IMR-90 (cell line): ENCODE results near the gene CTSH. TPM values are rescaled to one million over a fixed set of nuclear protein-coding genes. Genes with fewer than 3 reads are reported as not detected.
A peak's percentile ranks its signal among the peaks of the same experiment; 100 is the strongest.

Experiments used
- ATAC-seq: fragments of 200-7000 bp; cut with Tn5 transposase; 2 replicates; pipeline ENCODE4 v1.9.1; 2020; ENCODE audit warnings: low read depth, mild to moderate bottlenecking, moderate library complexity
- BruUV-seq: library from RNA; stranded (reverse); fragments of 400-500 nt; replicated peaks from 2 replicates; lab custom pipeline; 2021; lab: Mats Ljungman, UMichigan
- CTCF ChIA-PET: fragments of 300-600 bp; formaldehyde crosslinking; extraction: SDS; loops from one replicate; lab custom pipeline; 2021; ENCODE audit warnings: antibody characterized with exemption; lab: Yijun Ruan, JAX
- POLR2A ChIA-PET: fragments of 300-600 bp; sonication (Branson Sonifier 250); formaldehyde crosslinking; loops from one replicate; lab custom pipeline; 2022; ENCODE audit warnings: antibody characterized with exemption; ENCODE audit not compliant: unreplicated experiment; lab: Charles Lee
- DNase-seq: peaks from one replicate; pipeline ENCODE4 v3.0.0; 2013
- H2AFZ ChIP-seq: replicated peaks from 2 replicates; pipeline ENCODE3; 2013; ENCODE audit warnings: low read length, mild to moderate bottlenecking; ENCODE audit not compliant: poor library complexity
- H2AK5ac ChIP-seq: 2 replicates; pipeline ENCODE4 v1.6.1; 2013; ENCODE audit warnings: low read depth, low read length, inconsistent platforms
- H2AK9ac ChIP-seq: replicated peaks from 2 replicates; pipeline ENCODE3; 2013; ENCODE audit warnings: mild to moderate bottlenecking, low read depth, low read length, moderate library complexity; ENCODE audit not compliant: poor library complexity
- H2BK120ac ChIP-seq: 2 replicates; pipeline ENCODE4 v1.6.1; 2013; ENCODE audit warnings: low read depth, low read length, inconsistent platforms
- H2BK15ac ChIP-seq: 3 replicates; pipeline ENCODE4 v1.6.1; 2013; ENCODE audit warnings: low read depth, low read length, inconsistent platforms
- H2BK20ac ChIP-seq: 2 replicates; pipeline ENCODE4 v1.6.1; 2013; ENCODE audit warnings: low read depth, mild to moderate bottlenecking, inconsistent platforms, low read length, moderate library complexity
- H2BK5ac ChIP-seq: 2 replicates; pipeline ENCODE4 v1.6.1; 2013; ENCODE audit warnings: mild to moderate bottlenecking, low read depth, low read length, inconsistent platforms; ENCODE audit not compliant: poor library complexity, severe bottlenecking
- H3K14ac ChIP-seq: replicated peaks from 2 replicates; pipeline ENCODE4 v1.6.1; 2013; ENCODE audit warnings: low read depth, low read length, inconsistent platforms
- H3K18ac ChIP-seq: 2 replicates; pipeline ENCODE4 v1.6.1; 2013; ENCODE audit warnings: low read depth, low read length, control low read depth
- H3K23ac ChIP-seq: 2 replicates; pipeline ENCODE4 v1.6.1; 2013; ENCODE audit warnings: low read depth, low read length, inconsistent platforms
- H3K27ac ChIP-seq: 2 replicates; pipeline ENCODE4 v1.5.1; 2013; ENCODE audit warnings: mild to moderate bottlenecking, control low read depth, low read length; ENCODE audit not compliant: insufficient read depth
- H3K27me3 ChIP-seq: 2 replicates; pipeline ENCODE4 v1.6.1; 2013; ENCODE audit warnings: low read length; ENCODE audit not compliant: control insufficient read depth, insufficient read depth
- H3K36me3 ChIP-seq: 2 replicates; pipeline ENCODE4 v1.6.1; 2013; ENCODE audit warnings: low read length, mixed read lengths; ENCODE audit not compliant: control insufficient read depth, insufficient read depth
- H3K4ac ChIP-seq: 2 replicates; pipeline ENCODE4 v1.6.1; 2013; ENCODE audit warnings: low read depth, low read length, inconsistent platforms
- H3K4me1 ChIP-seq: 2 replicates; pipeline ENCODE4 v1.6.1; 2013; ENCODE audit warnings: low read length, mixed read lengths; ENCODE audit not compliant: control insufficient read depth, insufficient read depth
- H3K4me2 ChIP-seq: 2 replicates; pipeline ENCODE4 v1.6.1; 2013; ENCODE audit warnings: low read depth, mild to moderate bottlenecking, control low read depth, low read length, moderate library complexity
- H3K4me3 ChIP-seq: 2 replicates; pipeline ENCODE4 v1.5.1; 2013; ENCODE audit warnings: low read depth, mild to moderate bottlenecking, control low read depth, low read length, moderate library complexity; ENCODE audit not compliant: insufficient read depth
- H3K56ac ChIP-seq: 2 replicates; pipeline ENCODE4 v1.6.1; 2013; ENCODE audit warnings: low read length, inconsistent platforms; ENCODE audit not compliant: insufficient read depth; ENCODE audit errors: extremely low read depth
- H3K79me1 ChIP-seq, 2 experiments: 2 replicates each; pipeline ENCODE4 v1.6.1; 2013; ENCODE audit warnings: low read length in 2 of 2, inconsistent platforms in 1 of 2, low read depth in 1 of 2
- H3K9ac ChIP-seq: 2 replicates; pipeline ENCODE4 v1.6.1; 2013; ENCODE audit warnings: low read depth, low read length, control low read depth
- H3K9me1 ChIP-seq: 2 replicates; pipeline ENCODE4 v1.6.1; 2013; ENCODE audit warnings: low read length, inconsistent platforms; ENCODE audit not compliant: insufficient read depth
- H3K9me3 ChIP-seq: 2 replicates; pipeline ENCODE4 v1.6.1; 2013; ENCODE audit warnings: low read length; ENCODE audit not compliant: control insufficient read depth, insufficient read depth
- H4K20me1 ChIP-seq: 2 replicates; pipeline ENCODE4 v1.6.1; 2013; ENCODE audit warnings: low read length, inconsistent platforms; ENCODE audit not compliant: insufficient read depth
- H4K5ac ChIP-seq: 2 replicates; pipeline ENCODE4 v1.6.1; 2013; ENCODE audit warnings: mild to moderate bottlenecking, low read depth, low read length, control low read depth
- H4K8ac ChIP-seq, 2 experiments: 2 replicates each; pipeline ENCODE4 v1.6.1; 2013; ENCODE audit warnings: low read depth in 2 of 2, low read length in 2 of 2, control low read depth in 1 of 2, inconsistent platforms in 1 of 2
- H4K91ac ChIP-seq: 2 replicates; pipeline ENCODE4 v1.6.1; 2013; ENCODE audit warnings: low read depth, low read length, inconsistent platforms; ENCODE audit not compliant: insufficient read depth
- CHD1 ChIP-seq: IDR thresholded peaks from 2 replicates; pipeline ENCODE4 v1.6.1; 2012; ENCODE audit warnings: low read depth, low read length, improper control_type of control experiment
- CTCF ChIP-seq: conservative IDR thresholded peaks from 2 replicates; pipeline ENCODE4 v1.5.1; 2012; ENCODE audit warnings: mild to moderate bottlenecking, low read depth, low read length, improper control_type of control experiment
- MAFK ChIP-seq: IDR thresholded peaks from 2 replicates; pipeline ENCODE4 v1.6.1; 2012; ENCODE audit warnings: low read depth, low read length, improper control_type of control experiment
- MAZ ChIP-seq: IDR thresholded peaks from 2 replicates; pipeline ENCODE4 v1.6.1; 2012; ENCODE audit warnings: low read depth, mild to moderate bottlenecking, low read length, improper control_type of control experiment, moderate library complexity, borderline replicate concordance
- MXI1 ChIP-seq: IDR thresholded peaks from 2 replicates; pipeline ENCODE4 v1.6.1; 2012; ENCODE audit warnings: low read depth, mild to moderate bottlenecking, low read length, moderate library complexity, borderline replicate concordance
- POLR2A ChIP-seq: IDR thresholded peaks from 2 replicates; pipeline ENCODE4 v1.6.1; 2012; ENCODE audit warnings: mild to moderate bottlenecking, low read depth, low read length
- RAD21 ChIP-seq: IDR thresholded peaks from 2 replicates; pipeline ENCODE4 v1.6.1; 2012; ENCODE audit warnings: low read length, improper control_type of control experiment
- RCOR1 ChIP-seq: IDR thresholded peaks from 2 replicates; pipeline ENCODE4 v1.6.1; 2012; ENCODE audit warnings: mild to moderate bottlenecking, low read length, improper control_type of control experiment; ENCODE audit not compliant: insufficient replicate concordance
- RFX5 ChIP-seq: IDR thresholded peaks from 2 replicates; pipeline ENCODE4 v1.8.0; 2012; ENCODE audit warnings: low read depth, mild to moderate bottlenecking, low read length, moderate library complexity
- SMC3 ChIP-seq: fragments of 150-350 bp; IDR thresholded peaks from 2 replicates; pipeline ENCODE4 v1.6.1; 2016; ENCODE audit warnings: low read depth, mild to moderate bottlenecking, antibody characterized with exemption, low read length, moderate library complexity
- WGBS, 2 experiments: methylation state at CpG; one replicate each; pipeline versions ENCODE4 v1.1.5 to v1.1.7; 2013; ENCODE audit warnings: missing lambda C conversion rate in 2 of 2; ENCODE audit not compliant: insufficient read length in 1 of 2; ENCODE audit errors: extremely low coverage in 2 of 2; 5-methylcytosine and 5-hydroxymethylcytosine counted together
- dilution Hi-C: fragments of 300-500 bp; cut with HindIII; formaldehyde crosslinking; loops from one replicate; pipeline ENCODE4 v1.14.3; 2018; ENCODE audit warnings: low sequenced_read_pairs; ENCODE audit not compliant: unreplicated experiment
- in situ Hi-C: fragments of 300-500 bp; cut with MboI; formaldehyde crosslinking; loops from 3 replicates; pipeline ENCODE4 v1.14.3; 2019; ENCODE audit warnings: low sequenced_read_pairs, inconsistent platforms, mixed read lengths
- intact Hi-C: fragments of 100-400 bp; cut with micrococcal nuclease; formaldehyde crosslinking; loops from 2 replicates; pipeline ENCODE4 v1.10.0; 2022
- polyA plus RNA-seq, 3 experiments: library from polyadenylated mRNA; depleted of rRNA; stranded (reverse); fragments of >200 nt; gene quantifications; 2 replicates each; pipeline ENCODE4 v1.2.3, GENCODE V29; 2012; ENCODE audit warnings: low replicate concordance in 1 of 3
- total RNA-seq: library from RNA; depleted of rRNA; stranded (reverse); fragments of >200 nt; gene quantifications from 2 replicates; pipeline ENCODE4 v1.2.3, GENCODE V29; 2012
- TF ChIP-seq, protein P1 (sequence below): fragments of 150-350 bp; IDR thresholded peaks from 2 replicates; pipeline ENCODE4 v1.6.1; 2017; ENCODE audit warnings: mild to moderate bottlenecking, antibody characterized with exemption, low read length, low read depth

Gene CTSH
- total and polyA plus RNA-seq, 2 of the 4 experiments (the other 2 are of a cell fraction), result 11.7 to 13.9 TPM

DNA sequence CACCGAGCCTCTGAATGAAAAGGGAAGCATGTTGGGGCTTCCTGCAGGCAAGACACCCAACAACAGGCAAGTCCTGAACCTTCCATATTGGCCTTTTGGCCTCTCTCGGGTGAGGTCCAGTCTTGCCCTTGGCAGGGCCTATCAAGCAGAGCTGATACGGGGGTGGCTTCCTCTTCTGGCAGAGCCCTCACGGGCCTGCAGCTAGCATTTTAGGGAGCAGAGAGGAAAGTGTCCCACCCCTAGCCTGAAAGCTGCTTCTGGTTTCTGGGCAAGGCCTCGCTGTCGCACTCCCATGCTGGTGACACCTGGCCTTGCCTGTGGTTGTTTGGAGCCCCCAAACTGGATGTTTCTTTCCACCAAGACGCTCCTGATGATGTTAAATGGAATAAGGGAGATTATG lies 31.8 kb upstream of the CTSH start:
- DNase-seq (no peak), ATAC-seq (no peak)
- H2BK20ac ChIP-seq, result no peak overlapping the region
- dilution Hi-C loops, result no loop called here
- BruUV-seq, result no TSS peak
- no peak overlapping the region for H2BK120ac ChIP-seq
- H3K4me2 ChIP-seq, result no peak overlapping the region
- no peaks in the 10 kb centered on the region for H3K9me3 ChIP-seq
- no peak overlapping the region for H4K5ac ChIP-seq
- H4K20me1 ChIP-seq, result no peaks in the 10 kb centered on the region
- no peak overlapping the region for H3K27ac ChIP-seq
- no peaks in the 10 kb centered on the region; the same call in 1 of the 2 replicates for H3K27me3 ChIP-seq
- H3K14ac ChIP-seq, result no peak overlapping the region
- no peaks in the 10 kb centered on the region for H3K36me3 ChIP-seq
- no peaks in the 10 kb centered on the region for H3K79me1 ChIP-seq
- intact Hi-C loops, result no loop called here
- TF ChIP-seq SMC3 (no peak), RCOR1 (no peak), RAD21 (no peak), CHD1 (no peak), POLR2A (no peak), MAFK (no peak), MAZ (no peak), CTCF (no peak), RFX5 (no peak), MXI1 (no peak)
- TF ChIP-seq, protein P1, sequence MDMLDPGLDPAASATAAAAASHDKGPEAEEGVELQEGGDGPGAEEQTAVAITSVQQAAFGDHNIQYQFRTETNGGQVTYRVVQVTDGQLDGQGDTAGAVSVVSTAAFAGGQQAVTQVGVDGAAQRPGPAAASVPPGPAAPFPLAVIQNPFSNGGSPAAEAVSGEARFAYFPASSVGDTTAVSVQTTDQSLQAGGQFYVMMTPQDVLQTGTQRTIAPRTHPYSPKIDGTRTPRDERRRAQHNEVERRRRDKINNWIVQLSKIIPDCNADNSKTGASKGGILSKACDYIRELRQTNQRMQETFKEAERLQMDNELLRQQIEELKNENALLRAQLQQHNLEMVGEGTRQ, result no peak
- no peak overlapping the region for H2BK5ac ChIP-seq
- in situ Hi-C loops, result no loop called here
- H3K9me1 ChIP-seq, result 0 out of 2 replicates have a peak, but pooled peaks cover 3% of the 10 kb centered on the region
- H3K18ac ChIP-seq, result no peak overlapping the region
- H3K4me3 ChIP-seq, result no peak overlapping the region
- ChIA-PET POLR2A (no interaction called here), CTCF (no interaction called here)
- H4K8ac ChIP-seq, result no peak overlapping the region
- no peak overlapping the region for H3K23ac ChIP-seq
- no peak overlapping the region for H3K56ac ChIP-seq
- H3K4ac ChIP-seq, result no peak overlapping the region
- no peaks in the 10 kb centered on the region for H3K4me1 ChIP-seq
- WGBS, 2 experiments, result 80% methylated on average over 1 of the region's 7 CpGs; no CpG with 5 or more reads in 1 of the 2 experiments
- H4K91ac ChIP-seq, result no peak overlapping the region
- H2BK15ac ChIP-seq, result no peak overlapping the region
- H2AFZ ChIP-seq, result peak overlapping the region; percentile 24
- no peak overlapping the region for H2AK5ac ChIP-seq
- H2AK9ac ChIP-seq, result no peak overlapping the region
- no peak overlapping the region for H3K9ac ChIP-seq
